IMR-90 (cell line): ENCODE data around the gene GGT5.
"Not testable (repeated sequence)": the region's sequence is repeated elsewhere in the genome, so short reads cannot be mapped to it uniquely, and the experiment has no call there.

Experiments used
- CHD1 ChIP-seq: IDR thresholded peaks from 2 replicates; pipeline ENCODE4 v1.6.1; 2012; ENCODE audit warnings: low read depth, low read length, improper control_type of control experiment
- CTCF ChIP-seq: conservative IDR thresholded peaks from 2 replicates; pipeline ENCODE4 v1.5.1; 2012; ENCODE audit warnings: mild to moderate bottlenecking, low read depth, low read length, improper control_type of control experiment
- POLR2A ChIP-seq: IDR thresholded peaks from 2 replicates; pipeline ENCODE4 v1.6.1; 2012; ENCODE audit warnings: mild to moderate bottlenecking, low read depth, low read length
- RAD21 ChIP-seq: IDR thresholded peaks from 2 replicates; pipeline ENCODE4 v1.6.1; 2012; ENCODE audit warnings: low read length, improper control_type of control experiment
- RCOR1 ChIP-seq: IDR thresholded peaks from 2 replicates; pipeline ENCODE4 v1.6.1; 2012; ENCODE audit warnings: mild to moderate bottlenecking, low read length, improper control_type of control experiment; ENCODE audit not compliant: insufficient replicate concordance
- RFX5 ChIP-seq: IDR thresholded peaks from 2 replicates; pipeline ENCODE4 v1.8.0; 2012; ENCODE audit warnings: low read depth, mild to moderate bottlenecking, low read length, moderate library complexity
- SMC3 ChIP-seq: fragments of 150-350 bp; IDR thresholded peaks from 2 replicates; pipeline ENCODE4 v1.6.1; 2016; ENCODE audit warnings: low read depth, mild to moderate bottlenecking, antibody characterized with exemption, low read length, moderate library complexity
- USF2 ChIP-seq: fragments of 150-350 bp; IDR thresholded peaks from 2 replicates; pipeline ENCODE4 v1.6.1; 2017; ENCODE audit warnings: mild to moderate bottlenecking, antibody characterized with exemption, low read length, low read depth

- TF ChIP-seq CTCF, POLR2A, RAD21, RFX5, USF2, RCOR1, SMC3, CHD1: not testable (repeated sequence)
Observed at GRCh38 chr22:24256736-24257135, 11.9 kb upstream of the GGT5 start.
